Activated CD4-positive, CD25-positive, alpha-beta regulatory T cell treated with anti-CD3 and anti-CD28 coated beads, Interleukin-2, amount 50 U/mL, for 24 hours (primary cell): Measurements from ENCODE around the gene LEMD1.

Source experiments
- ATAC-seq, 2 donors: fragments of 150-1000 bp; cut with Tn5 transposase; one replicate each; pipeline ENCODE4 v1.10.0; 2021; ENCODE audit warnings: mild to moderate bottlenecking in 1 of 2, moderate library complexity in 1 of 2

LEMD1 gene

GRCh38 chr1:205421798-205422197, at the start of gene LEMD1:
TSS of gene LEMD1 (minus strand) at chr1:205422056. CDS start at chr1:205420536, 1,520 bp downstream.
- no peak for ATAC-seq

- ATAC-seq: no peak
Observed at GRCh38 chr1:205470131-205470530, 48.3 kb upstream of the LEMD1 start.

- no peak for ATAC-seq
Observed at GRCh38 chr1:205466595-205467220, 44.9 kb upstream of the LEMD1 start.

GRCh38 chr1:205465392-205465791, 43.5 kb upstream of the LEMD1 start:
- no peak for ATAC-seq

- ATAC-seq: no peak
Observed at GRCh38 chr1:205458777-205459566, 37.1 kb upstream of the LEMD1 start.

GRCh38 chr1:205456868-205457745, 35.3 kb upstream of the LEMD1 start:
- no peak for ATAC-seq

- no peak for ATAC-seq
Observed at GRCh38 chr1:205456383-205456867, 34.6 kb upstream of the LEMD1 start.

GRCh38 chr1:205455581-205456382, 33.9 kb upstream of the LEMD1 start, which contains the start of gene BLACAT1:
TSS of gene BLACAT1 (minus strand) at chr1:205456045.
- no peak for ATAC-seq

GRCh38 chr1:205454903-205455335, 33.1 kb upstream of the LEMD1 start:
- no peak for ATAC-seq

GRCh38 chr1:205453466-205453865, 31.6 kb upstream of the LEMD1 start:
- ATAC-seq: no peak

- ATAC-seq: no peak
Observed at GRCh38 chr1:205452933-205453332, 31.1 kb upstream of the LEMD1 start.

- no peak for ATAC-seq
Observed at GRCh38 chr1:205452364-205452763, 30.5 kb upstream of the LEMD1 start.

- no peak for ATAC-seq
Observed at GRCh38 chr1:205451759-205452164, 29.9 kb upstream of the LEMD1 start.

- no peak for ATAC-seq
Observed at GRCh38 chr1:205451202-205451601, 29.3 kb upstream of the LEMD1 start.

- ATAC-seq: no peak
Observed at GRCh38 chr1:205450448-205450847, 28.6 kb upstream of the LEMD1 start.

GRCh38 chr1:205449750-205450443, 28.0 kb upstream of the LEMD1 start:
- peak; percentile 81 to 84 for ATAC-seq

GRCh38 chr1:205449254-205449749, 27.4 kb upstream of the LEMD1 start:
- no peak for ATAC-seq

- ATAC-seq: no peak
Observed at GRCh38 chr1:205448540-205449253, 26.8 kb upstream of the LEMD1 start.

- ATAC-seq: no peak
Observed at GRCh38 chr1:205447457-205448341, 25.8 kb upstream of the LEMD1 start.

- ATAC-seq: no peak
Observed at GRCh38 chr1:205446828-205447227, 25.0 kb upstream of the LEMD1 start.
